GM19043 (cell line): ENCODE measurements around the gene OR2T35.
"Not testable (repeated sequence)": the region's sequence is repeated elsewhere in the genome, so short reads cannot be mapped to it uniquely, and the experiment has no call there.

Experiments
- ATAC-seq: cut with Tn5 transposase; IDR thresholded peaks from one replicate; pipeline ENCODE4 v1.9.1; 2021; ENCODE audit warnings: low read depth; ENCODE audit not compliant: unreplicated experiment

The OR2T35 gene, protein sequence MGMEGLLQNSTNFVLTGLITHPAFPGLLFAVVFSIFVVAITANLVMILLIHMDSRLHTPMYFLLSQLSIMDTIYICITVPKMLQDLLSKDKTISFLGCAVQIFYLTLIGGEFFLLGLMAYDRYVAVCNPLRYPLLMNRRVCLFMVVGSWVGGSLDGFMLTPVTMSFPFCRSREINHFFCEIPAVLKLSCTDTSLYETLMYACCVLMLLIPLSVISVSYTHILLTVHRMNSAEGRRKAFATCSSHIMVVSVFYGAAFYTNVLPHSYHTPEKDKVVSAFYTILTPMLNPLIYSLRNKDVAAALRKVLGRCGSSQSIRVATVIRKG

GRCh38 chr1:248645178-248645577 is at the start of gene OR2T35:
TSS of gene OR2T35 (minus strand) at chr1:248645278. CDS start at chr1:248639258, 6,020 bp downstream.
- not testable (repeated sequence) for ATAC-seq

GRCh38 chr1:248691567-248692155 is 46.6 kb upstream of the OR2T35 start:
- ATAC-seq: no peak

DNA sequence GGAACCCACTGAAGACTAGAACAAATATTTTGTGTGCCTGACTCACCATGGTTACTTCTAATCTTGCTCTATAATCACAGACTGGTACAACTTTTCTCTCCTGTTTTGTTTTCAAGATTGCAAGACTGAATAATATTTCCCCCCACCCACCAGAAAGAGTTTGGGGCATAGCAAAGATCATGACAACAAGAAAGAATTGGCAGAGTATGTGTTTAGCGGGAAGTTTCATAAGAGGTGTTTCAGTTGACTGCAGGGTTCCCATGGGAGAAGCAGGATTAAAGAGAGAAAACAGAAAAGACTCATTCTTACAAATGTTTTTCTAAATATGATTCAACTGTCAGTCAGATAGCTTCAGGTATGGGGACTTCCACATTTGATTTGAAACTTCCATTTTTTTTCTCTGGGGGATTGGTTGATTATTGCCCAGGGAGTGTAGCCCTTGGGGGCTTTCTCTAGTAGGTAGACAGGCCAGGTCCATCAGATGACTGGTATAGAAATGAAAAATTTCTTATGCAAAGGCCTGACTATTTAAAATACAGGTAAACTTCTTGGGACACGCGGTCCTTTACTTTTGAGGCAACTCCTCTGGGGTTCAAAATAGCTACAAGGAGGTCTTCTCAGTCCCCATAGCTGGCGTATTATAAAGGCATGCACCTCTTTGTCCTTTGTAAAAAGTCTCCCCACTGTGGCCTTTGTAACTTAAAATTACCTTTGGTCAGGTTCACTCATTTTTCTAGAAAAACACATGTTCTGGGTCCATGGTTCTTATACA is 43.6 kb upstream of the OR2T35 start:
- peak; percentile 59 for ATAC-seq

DNA sequence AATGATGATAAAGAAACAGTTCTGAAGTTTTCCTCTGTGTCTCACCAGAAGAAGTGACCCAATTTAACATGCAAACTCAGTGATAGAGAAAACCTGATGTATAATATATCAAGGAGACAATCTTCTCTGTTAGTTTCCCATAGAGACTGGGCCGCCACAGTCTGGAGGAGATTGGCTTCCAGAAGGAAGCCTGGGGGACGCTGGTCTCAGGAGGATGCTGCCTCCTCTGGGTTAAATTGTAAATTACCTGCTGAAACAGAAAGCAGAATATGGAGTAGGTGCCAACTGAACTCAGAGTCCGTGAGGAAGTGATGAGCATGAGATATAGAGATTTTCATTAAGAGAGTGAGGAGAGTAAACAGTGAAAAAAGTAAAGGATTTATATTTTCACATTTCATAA is 41.7 kb upstream of the OR2T35 start:
- ATAC-seq: peak; percentile 84

- ATAC-seq: no peak
Observed at GRCh38 chr1:248681651-248682050, 36.6 kb upstream of the OR2T35 start.

DNA sequence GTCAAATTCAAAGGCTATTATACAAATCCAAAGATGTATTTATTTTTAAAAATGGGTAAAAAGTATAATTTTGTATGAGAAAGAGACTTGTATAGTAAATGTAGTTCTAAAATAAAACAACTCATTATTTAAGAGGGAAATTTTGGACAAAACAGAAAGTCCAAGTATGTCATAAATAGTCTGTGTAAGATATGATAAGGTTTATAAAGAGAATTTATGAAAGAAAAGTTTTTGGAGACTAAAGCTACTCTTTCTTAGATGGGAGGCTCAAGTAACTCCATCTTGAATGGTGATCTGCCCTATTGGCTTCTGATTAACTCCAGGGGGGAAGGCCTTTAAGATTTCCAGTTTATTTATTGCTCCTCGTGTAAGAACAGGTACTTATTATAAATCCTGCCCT is 24.9 kb upstream of the OR2T35 start:
- ATAC-seq: no peak

DNA sequence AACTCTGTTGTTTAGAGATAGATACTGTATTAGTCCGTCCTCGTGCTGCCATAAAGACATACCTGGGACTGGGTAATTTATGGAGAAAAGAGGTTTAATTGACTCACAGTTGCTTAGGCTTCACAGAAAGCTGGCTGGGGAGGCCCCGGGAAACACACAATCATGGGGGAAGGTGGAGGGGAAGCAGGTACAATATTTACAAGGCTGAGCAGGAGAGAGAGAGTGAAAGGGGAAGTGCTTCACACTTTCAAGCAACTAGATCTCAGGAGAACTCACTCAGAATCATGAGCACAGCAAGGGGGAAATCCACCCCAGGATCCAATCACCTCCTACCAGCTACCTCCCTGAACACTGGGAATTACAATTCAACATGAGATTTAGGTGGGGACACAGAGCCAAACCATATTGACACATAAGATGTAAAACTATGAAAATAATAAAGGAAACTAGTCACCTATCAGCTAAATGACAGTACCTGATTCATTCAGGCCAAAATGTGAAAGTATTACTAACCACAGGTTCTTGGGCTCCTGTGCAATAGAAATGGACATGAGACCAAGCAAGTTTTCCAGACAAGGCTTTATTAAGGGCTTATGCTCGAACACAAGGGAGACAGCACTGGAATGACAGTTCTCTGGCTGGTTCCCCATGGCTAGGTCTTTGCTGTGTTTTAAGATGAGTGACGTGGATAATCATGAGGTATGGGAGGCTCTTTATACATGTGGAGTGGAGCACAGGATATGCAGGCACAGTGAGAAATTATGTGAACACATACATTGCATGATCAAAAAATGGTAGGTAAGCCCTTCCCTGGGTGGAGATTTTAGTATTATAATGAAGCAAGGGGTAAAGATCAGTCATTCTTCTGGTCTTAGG is 18.6 kb upstream of the OR2T35 start:
- peak; percentile 95 for ATAC-seq

GRCh38 chr1:248656797-248657196 is 11.7 kb upstream of the OR2T35 start:
- ATAC-seq: not testable (repeated sequence)

DNA sequence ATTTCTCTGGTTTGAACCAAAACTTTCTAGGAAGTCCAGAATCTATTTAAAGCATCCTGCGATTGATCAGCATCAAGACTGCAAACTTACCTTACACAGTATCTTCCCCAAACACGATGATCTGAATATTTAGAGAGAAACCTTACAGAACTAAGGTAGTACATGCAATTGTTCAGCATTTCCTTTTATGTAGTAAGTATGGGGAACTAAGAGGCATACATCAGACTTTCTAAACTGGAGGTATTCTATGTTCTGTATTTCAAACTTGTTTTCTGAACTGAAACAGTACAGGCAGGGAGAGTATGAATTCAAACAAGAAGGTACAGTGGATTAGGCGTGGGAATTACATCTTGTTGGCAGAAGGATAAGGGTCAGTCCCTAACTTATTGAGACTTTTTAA is 10.3 kb upstream of the OR2T35 start, which contains the start of gene OR2T27:
TSS of gene OR2T27 (minus strand) at position 175 of the 400 bp plus-strand sequence. CDS start 4,644 bp downstream, outside the sequence.
- ATAC-seq: peak; percentile 83

DNA sequence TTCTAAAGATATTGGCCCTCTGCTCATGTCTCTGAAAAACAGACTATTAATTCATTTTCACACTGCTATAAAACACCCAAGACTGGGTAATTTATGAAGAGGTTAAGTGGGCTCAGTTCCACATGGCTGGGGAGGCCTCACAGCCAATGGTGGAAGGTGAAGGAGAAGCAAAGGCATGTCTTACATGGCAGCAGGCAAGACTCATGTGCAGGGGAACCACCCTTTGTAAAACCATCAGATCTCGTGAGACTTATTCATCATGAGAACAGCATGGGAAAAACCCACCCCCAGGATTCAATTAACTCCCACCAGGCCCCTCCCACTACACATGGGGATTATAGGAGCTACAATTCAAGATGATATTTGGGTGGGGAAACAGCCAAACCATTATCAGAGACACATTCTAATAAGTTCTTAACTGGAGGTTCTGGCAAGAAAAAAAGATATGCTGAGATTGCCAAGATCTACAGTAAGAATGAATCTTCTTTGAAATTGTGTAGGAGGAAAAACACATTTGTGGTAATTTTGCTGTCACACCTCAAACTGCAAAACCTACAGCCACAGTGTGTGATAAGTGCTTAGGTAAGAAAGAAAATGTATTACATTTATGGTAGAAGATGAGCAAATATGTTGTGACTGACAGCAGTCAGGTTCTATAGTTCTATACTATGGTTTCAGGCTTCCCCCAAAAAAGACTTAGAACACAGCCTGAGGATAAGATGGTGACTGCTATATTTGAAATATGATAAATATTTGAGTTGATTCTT is 3.9 kb upstream of the OR2T35 start:
- ATAC-seq: not testable (repeated sequence)

DNA sequence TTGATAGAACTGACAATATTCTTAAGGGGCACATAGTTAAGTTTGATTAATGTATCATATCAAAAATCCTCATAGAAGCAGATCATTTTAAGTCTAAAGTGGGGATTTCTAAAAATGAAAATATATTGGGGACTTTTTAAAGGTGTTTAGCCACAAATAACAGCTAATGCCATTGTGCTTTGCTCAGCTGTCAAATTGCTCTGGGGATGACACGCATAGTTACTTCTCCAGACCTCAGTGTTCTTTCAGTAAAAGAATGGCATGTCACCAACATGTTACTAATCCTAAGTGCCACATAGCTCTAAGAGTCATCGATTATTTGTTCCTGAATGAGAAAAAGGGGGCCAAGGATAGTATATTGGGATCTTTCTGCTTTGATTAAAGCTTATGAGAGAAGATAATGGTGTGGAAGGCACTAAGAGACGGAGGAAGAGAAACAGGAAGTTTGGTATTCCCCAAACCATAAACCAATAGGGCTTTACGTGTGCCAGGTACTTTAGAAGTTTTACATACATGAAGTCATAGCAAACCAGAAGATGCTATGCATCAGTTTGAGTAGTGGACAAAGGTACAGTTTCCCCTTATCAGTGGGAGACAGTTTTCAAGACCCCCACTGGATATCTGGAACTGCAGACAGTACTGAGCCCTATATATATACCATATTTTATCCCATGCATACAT is 2.0 kb downstream of the OR2T35 start:
- peak; percentile 48 for ATAC-seq

- ATAC-seq: peak; percentile 6
Observed at GRCh38 chr1:248641583-248641982, 3.5 kb downstream of the OR2T35 start.

DNA sequence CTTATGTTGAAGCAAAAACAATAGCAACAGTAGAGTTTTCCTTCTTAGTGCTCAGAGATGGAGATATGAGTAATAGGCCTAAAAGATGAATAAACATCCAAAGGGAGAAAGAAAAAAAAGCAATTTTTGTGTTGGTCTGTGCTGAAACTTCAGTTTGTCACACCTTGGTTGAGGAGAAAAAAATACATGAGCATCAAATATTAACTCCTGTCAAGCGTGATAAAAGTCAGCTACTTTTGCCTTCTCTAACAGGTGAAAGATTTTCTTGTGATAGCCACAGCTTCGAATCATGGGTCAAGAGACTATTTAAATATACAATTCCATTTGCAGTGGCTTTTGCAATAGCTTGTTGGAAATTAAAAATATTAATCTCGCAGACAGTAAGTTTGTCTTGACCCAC is 4.2 kb downstream of the OR2T35 start:
- peak; percentile 40 for ATAC-seq

DNA sequence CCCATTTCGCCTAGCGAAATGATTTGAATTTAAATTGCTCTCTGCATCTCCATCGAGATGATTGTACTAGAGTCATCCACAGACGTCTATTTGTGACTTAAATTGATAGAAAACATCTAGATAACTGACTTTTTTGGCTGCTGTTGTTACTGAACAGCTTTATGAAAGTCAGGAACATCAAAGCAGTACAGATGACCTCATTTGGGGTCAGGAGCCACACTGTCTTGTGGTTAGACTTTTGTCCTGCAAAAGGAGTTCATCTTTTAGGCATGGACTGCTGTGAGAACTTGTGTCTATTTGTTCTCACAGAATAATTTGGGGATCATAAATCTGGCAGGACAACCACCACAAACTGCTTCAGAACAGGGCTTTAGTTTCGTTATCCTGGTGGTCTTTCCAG is 5.4 kb downstream of the OR2T35 start:
- ATAC-seq: peak; percentile 20

- ATAC-seq: not testable (repeated sequence)
Observed at GRCh38 chr1:248636612-248637011, 8.5 kb downstream of the OR2T35 start.

GRCh38 chr1:248634991-248635390 is 10.1 kb downstream of the OR2T35 start, which contains the start of gene OR2T11:
TSS of gene OR2T11 (minus strand) at chr1:248635091. CDS start at chr1:248627128, 7,963 bp downstream.
- ATAC-seq: not testable (repeated sequence)

DNA sequence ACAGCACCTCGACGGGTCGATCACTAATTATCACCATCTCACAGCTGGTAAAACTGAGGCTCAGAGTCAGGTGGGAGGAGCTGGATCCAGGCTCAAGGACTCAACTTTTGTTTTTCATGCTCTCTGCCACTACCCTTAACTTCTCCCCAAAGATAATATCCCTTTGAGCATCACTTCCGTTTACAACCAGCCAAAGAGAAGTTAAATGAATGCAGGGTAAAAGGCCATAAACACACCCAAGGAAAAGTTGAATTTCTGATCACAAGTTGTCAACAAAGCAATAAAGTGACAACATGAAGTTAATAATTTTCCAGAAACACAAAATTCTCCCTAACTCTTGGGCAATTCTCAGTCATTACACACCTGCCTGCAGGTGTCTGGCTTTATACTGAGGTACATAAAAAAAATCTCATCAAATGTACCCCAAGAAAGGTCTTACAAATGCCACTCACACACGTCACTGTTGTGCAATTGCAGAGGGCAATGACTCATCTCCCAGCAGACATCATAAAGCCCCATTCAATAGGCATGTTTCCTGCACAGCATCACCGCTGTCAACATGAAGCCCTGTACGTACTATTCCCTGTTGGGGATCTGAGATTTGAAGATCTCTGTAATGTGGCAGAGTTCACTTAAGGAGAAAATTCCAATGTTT is 13.6 kb downstream of the OR2T35 start:
- no peak for ATAC-seq

GRCh38 chr1:248630551-248630950 is 14.5 kb downstream of the OR2T35 start:
- ATAC-seq: no peak
